Neutrophil (primary cell): ENCODE results near the gene ARAP1.

Source experiments
- H3K27ac ChIP-seq: fragments of 200-600 bp; sonication (generic); 2 replicates; pipeline ENCODE4 v1.5.1; 2016; ENCODE audit warnings: mild to moderate bottlenecking, moderate library complexity
- H3K27me3 ChIP-seq: fragments of 200-600 bp; sonication (generic); 2 replicates; pipeline ENCODE4 v1.6.0; 2016; ENCODE audit warnings: mild to moderate bottlenecking
- H3K36me3 ChIP-seq: fragments of 200-600 bp; sonication (generic); 2 replicates; pipeline ENCODE4 v1.5.1; 2017
- H3K4me1 ChIP-seq, 2 experiments: fragments of 200-600 bp in 1 of 2; sonication (generic) in 1 of 2; 1 replicate in 1 of 2; 2 replicates in 1 of 2; pipeline versions ENCODE4 v1.5.1 to v1.6.1; 2013 to 2016; ENCODE audit warnings: low read depth in 1 of 2, low read length in 1 of 2, mild to moderate bottlenecking in 1 of 2, moderate library complexity in 1 of 2; ENCODE audit not compliant: control insufficient read depth in 1 of 2, insufficient read depth in 1 of 2
- H3K4me3 ChIP-seq, 2 experiments: fragments of 200-600 bp in 1 of 2; sonication (generic) in 1 of 2; 1 replicate in 1 of 2; 2 replicates in 1 of 2; pipeline ENCODE4 v1.5.1; 2013 to 2016; ENCODE audit warnings: low read depth in 1 of 2, low read length in 1 of 2, mild to moderate bottlenecking in 1 of 2, moderate library complexity in 1 of 2
- H3K9me3 ChIP-seq: fragments of 200-600 bp; sonication (generic); 2 replicates; pipeline ENCODE4 v1.5.1; 2016
- CTCF ChIP-seq: fragments of 200-600 bp; sonication (generic); IDR thresholded peaks from 2 replicates; pipeline ENCODE4 v1.5.1; 2016; ENCODE audit warnings: antibody characterized with exemption

The ARAP1 gene

GRCh38 chr11:72741429-72741833 lies 10.8 kb downstream of the ARAP1 start:
- TF ChIP-seq CTCF, result peak; percentile 30
- peaks cover 13% of the 10 kb centered on the region for H3K36me3 ChIP-seq

DNA sequence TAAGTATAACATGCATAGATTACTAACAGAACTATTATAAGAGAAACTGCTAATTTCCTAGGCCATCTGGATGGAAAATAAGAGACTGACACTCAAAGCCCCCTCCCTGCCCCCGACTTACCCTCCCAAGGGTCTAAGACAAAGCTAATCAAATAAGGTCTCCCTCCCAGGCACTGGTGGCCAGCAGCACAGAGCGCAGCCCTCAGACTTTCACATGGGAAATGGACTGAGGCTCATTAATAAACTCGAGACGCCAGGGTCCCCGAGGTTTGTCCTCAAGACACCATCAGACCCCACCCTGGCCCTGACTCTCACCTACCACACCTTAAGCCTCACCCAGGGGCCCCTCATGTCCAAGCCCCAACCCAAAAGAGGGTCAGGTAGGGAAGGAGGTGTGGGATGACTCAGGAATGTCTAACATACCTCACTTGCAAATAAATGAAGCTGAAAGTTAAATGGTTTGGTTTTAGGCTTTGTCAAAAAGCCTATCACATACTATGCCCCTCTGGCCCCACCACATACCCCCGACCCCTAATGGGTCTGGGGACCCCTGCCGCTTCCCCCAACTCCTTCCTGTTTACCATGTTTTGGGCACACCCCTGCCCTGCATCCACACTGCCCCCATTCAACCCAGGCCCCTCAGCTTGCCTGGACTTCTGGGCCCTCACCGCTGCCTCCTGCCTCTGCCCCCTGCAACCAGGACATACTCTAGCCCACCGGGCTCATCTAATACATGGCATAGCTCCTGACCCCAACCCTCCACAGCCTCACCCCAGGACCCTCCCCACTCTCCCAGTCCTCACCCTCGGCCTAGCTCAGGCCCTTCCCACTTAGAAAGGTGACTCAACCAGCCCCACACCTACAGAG lies 11.4 kb downstream of the ARAP1 start:
- Histone ChIP-seq H3K4me3 (peak overlapping the region; percentile 52 to 77), H3K9me3 (no peaks in the 10 kb centered on the region), H3K4me1 (peaks cover 75 to 86% of the 10 kb centered on the region in 2 experiments), H3K27ac (peak overlapping the region; percentile 99), H3K36me3 (peaks cover 9% of the 10 kb centered on the region), H3K27me3 (no peaks in the 10 kb centered on the region)
- no peak for TF ChIP-seq CTCF

More at GRCh38 chr11:72741429-72741833, 10.8 kb downstream of the ARAP1 start:
- Histone ChIP-seq H3K27me3 (no peaks in the 10 kb centered on the region), H3K9me3 (no peaks in the 10 kb centered on the region), H3K27ac (peak overlapping the region; percentile 99), H3K4me3 (peak overlapping the region; percentile 52 to 77), H3K4me1 (peaks cover 73 to 81% of the 10 kb centered on the region in 2 experiments)

GRCh38 chr11:72740060-72740424 lies 12.2 kb downstream of the ARAP1 start:
- no peak for TF ChIP-seq CTCF
- peak overlapping the region; percentile 99 for H3K27ac ChIP-seq

DNA sequence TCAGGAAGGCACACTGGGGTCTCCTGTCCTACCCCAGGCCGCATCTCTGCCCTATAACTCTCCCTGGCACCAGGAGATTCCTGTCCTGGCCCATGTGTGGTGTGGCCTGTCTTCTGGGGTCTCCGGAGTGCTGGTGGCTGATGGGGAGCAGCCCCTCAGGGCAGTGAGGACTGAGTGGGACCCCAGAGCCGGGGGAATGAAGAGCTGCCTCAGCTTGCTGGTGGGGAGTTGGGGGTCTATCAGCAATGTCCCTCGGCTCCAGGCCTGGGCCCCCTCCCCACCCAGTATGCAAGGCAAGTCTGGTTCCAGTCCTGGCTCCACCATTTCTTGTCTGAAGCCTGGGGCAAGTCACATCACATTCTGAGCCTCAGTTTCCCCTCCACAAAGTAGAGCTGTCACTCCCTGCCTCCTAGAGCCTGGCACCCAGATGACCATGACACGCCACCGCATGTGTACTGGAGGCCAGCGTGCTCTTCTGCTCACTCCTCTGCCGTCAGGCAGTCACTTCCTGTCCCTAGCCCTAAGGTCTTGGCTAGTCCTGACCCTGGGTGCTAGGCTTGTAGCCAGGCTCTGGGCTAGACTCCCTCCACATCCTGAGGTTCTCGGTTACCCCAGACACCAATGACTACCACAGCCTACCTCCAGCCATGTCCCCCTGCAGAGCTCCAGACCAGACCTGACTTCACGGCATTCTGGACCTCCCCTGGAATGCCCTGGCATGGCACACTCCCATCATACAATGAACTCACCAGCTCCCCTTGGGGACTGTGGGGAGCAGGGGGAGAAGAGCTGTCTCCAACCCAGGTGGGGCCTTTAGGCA lies 12.8 kb downstream of the ARAP1 start:
- Histone ChIP-seq H3K4me1 (peaks cover 84 to 95% of the 10 kb centered on the region in 2 experiments), H3K36me3 (peaks cover 11% of the 10 kb centered on the region), H3K4me3 (peak overlapping the region; percentile 77 to 87), H3K9me3 (no peaks in the 10 kb centered on the region), H3K27me3 (no peaks in the 10 kb centered on the region), H3K27ac (peak overlapping the region; percentile 99)
- TF ChIP-seq CTCF, result no peak

More at GRCh38 chr11:72740060-72740424, 12.2 kb downstream of the ARAP1 start:
- Histone ChIP-seq H3K9me3 (no peaks in the 10 kb centered on the region), H3K36me3 (peaks cover 8% of the 10 kb centered on the region), H3K4me3 (peak overlapping the region; percentile 77 to 87), H3K27me3 (no peaks in the 10 kb centered on the region), H3K4me1 (peaks cover 82 to 93% of the 10 kb centered on the region in 2 experiments)

- TF ChIP-seq CTCF, result no peak
- peak overlapping the region; percentile 77 to 87 for H3K4me3 ChIP-seq
- H3K27ac ChIP-seq, result peak overlapping the region; percentile 99
Observed at GRCh38 chr11:72738199-72739141, 13.7 kb downstream of the ARAP1 start.

More at GRCh38 chr11:72738199-72739141, 13.7 kb downstream of the ARAP1 start:
- H3K4me1 ChIP-seq, result peaks cover 84 to 95% of the 10 kb centered on the region in 2 experiments
- H3K9me3 ChIP-seq, result no peaks in the 10 kb centered on the region
- no peaks in the 10 kb centered on the region for H3K27me3 ChIP-seq
- peaks cover 18% of the 10 kb centered on the region for H3K36me3 ChIP-seq
